Measurements from ENCODE around the gene MYO9B.
A peak's percentile ranks its signal among the peaks of the same experiment; 100 is the strongest.

MYO9B gene

DNA sequence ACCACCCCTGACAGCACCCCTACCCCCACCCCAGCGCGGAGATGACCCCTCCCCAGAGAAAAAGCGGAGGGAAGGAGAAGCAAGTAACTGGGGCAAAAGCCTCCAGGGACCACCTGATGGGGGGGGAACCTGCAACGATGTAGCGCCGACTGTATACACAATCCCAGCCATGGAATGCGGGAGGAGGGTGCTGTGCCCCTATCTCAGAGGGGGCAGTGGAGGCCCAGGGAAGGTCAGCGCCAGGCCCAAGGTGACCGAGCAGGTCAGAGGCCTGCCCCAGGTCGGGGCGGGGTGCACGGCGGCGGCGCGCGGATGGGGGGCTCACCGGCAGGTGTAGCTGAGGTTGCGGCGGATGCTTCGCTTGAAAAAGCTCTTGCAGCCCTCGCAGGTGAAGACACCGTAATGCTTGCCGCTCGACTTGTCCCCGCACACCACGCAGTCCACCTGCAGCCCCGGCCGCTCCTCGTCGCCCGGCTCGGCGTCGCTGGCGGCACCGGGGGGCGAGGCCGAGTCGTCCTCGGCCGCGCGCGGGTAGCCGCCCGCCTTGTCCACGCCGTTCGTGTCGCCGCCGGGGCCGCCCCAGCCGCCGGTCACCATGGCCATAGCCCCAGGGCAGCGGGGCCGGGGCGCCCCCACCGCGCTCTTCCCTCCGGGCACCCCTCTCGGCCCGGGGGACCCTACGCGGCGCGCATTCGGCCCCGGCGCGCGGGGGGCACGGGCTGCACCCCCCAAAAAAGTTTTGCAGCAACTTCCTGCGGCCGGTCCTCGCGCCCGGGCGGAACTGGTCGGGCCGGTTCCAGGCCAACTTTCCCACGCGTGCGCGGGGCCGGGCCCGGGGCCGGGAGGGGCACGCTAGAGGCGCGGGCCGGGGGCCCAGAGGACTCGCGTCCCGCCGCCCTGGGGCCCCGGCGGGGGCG is 169.3 kb downstream of the MYO9B start:
- DNase-seq = no peak

DNA sequence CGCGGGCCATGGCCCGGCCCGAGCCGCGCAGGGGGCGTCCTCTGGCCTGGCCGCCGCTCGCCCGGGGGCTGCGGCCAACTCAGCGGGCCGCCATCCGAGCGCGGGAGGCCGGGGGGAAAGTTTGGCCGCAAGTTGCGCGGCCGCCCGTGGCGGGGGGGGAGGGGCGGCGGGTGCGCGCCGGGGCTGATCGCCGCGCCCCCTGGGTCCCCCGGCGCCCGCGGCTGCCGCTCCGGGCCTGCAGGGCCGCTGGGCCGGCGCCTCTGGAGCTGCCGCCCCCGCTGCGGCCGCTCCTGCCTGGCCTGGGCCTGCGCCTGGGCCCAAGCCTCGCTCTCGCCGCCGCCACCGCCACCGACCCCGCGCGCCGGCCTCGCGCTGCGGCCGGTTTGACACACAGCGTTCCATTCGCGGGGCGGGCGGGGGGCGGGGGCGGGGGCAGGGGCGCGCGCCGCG is 170.0 kb downstream of the MYO9B start, which contains the start of gene NR2F6:
Gene NR2F6, minus strand, starts transcription at position 385 of the 450 bp plus-strand sequence. CDS start 699 bp downstream, outside the sequence.
- DNase-seq = no peak

DNA sequence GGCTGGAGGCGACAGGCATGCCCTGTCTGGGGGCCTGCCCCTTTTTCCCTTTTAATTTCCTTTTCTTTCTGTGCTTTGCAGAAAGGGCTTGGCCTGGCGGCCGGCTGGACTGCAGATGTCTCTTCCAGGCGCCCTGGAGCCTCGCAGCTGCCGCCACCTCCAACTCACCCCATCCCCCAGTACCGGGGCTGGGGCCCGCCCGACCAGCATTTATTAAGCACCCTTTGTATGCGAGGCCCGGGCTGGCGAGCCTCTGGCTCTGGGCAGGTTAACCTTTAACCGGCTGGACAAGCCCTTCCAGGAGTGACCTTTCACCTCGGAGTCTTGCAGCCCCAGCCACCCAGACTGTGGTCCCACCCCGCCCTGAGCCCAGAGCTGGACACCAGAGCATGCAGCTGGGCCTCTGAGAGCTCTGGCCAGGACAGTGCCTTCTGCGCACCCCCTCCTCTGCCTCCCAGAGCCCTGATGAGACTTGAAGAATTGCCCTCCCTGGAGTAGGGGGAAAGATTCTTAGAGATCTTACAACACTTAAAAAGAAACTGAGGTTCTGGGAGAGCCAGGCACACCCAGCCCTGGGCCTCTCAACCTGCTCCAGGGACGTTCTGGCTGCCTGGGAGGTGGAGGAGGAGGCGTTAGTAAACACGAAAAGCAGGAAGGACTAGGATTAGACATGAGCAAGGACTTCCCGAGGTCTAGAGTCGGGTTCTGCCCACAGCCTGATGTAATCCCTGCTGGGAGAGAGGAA is 171.3 kb downstream of the MYO9B start:
- DNase-seq = no peak

DNA sequence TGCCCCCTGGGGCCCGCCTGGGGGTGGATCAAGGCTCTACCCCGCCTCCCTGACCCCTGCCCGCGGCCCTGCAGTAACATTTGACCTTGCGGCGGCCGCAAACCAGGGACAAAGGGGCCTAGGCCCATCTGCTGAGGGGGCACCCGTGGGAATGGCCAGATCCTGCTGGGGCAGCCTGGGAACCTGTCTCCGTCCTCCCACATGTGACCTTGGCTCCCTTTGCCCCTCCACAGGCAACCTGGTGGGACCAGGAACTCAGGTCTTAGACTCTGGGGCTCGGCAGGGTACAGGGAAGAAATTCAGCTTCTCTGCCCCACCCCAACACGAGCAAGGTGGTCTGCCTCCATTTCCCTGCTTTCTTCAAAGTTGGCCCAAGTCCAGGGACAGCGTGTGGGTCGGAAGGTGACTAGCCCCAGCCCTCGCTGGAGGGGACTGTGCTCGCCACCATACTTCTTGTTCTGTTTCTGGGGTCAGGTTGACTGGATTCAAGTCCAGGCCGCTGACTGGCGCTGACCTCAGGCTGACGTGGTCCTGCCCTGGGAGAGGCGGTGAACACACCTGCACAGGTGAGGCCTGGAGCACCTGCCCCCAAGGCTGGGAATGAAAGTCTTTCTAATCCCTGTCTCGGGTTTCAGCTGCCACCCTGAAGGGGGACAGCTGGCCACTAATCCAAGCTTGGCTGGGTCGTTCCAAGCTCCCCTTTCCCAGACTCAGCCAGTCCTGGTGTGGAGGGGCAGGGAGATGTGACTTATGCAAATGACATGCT is 172.6 kb downstream of the MYO9B start:
- no peak for DNase-seq

DNA sequence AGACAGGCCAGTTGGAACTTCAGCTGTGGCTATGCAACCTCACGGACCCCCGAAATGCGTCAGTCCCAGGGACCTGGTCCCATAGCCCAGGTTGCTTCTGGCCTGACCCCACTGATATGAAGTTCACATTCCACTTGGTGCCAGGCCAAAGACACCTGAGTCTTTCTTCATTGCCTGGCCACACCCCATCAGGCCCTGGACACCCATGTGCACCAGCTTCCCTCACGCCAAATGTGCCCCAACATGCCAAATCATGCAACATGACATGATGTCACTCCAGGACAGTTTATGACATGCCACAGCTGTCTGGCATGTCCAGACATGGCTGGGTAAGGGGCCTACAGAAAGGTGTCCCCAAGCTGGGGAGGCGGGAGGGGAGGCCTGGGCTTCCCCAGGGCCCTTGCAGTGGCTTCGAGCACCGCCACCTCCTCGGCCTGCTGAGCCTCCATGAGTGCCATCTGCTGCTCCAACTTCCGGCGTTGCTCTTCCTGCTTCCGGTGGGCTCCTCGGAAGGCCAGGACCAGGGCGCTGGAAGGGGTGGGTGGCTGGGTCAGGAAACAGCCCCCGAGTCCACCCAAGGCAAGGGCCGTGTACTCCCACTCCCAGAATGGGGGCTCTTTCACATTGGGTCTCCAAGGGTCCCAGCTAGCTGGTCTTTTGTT is 174.4 kb downstream of the MYO9B start:
- DNase-seq = no peak

DNA sequence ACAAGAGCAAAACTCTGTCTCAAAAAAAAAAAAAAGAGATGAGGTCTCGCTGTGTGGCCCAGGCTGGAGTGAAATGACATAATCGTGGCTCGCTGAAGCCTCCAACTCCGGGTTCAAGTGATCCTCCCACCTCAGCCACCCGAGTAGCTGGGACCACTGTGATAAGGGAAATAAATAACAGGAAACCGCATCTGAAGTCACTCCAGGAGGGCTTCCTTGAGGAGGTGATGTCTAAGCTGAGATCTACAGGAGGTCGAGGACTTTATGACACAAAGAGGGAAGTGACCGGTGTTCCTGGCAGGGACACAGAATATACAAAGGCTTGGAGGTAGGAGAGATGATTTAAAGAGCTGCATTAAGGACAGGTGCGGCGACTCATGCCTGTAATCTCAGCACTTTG is 179.1 kb downstream of the MYO9B start:
- DNase-seq = no peak

DNA sequence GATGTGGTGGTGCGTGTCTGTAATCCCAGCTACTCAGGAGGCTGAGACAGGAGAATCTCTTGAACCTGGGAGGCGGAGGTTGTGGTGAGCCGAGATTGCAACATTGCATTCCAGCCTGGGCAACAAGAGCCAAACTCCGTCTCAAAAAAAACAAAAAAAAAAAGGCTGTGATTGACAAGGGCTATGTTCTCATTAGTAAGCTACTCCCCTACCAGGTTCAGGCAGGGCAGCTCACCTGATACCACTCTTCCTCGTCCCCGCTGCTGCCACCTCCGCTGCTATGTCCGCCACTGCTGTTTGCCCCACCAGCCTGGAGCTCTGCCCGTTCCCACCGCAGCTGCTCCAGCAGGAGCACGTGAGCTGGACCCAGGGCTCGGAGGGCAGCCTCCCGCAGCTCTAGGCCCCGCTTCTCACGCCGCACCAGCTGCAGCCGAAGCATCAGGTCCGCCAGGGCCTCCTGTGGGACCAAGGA is 179.6 kb downstream of the MYO9B start:
- DNase-seq = no peak

DNA sequence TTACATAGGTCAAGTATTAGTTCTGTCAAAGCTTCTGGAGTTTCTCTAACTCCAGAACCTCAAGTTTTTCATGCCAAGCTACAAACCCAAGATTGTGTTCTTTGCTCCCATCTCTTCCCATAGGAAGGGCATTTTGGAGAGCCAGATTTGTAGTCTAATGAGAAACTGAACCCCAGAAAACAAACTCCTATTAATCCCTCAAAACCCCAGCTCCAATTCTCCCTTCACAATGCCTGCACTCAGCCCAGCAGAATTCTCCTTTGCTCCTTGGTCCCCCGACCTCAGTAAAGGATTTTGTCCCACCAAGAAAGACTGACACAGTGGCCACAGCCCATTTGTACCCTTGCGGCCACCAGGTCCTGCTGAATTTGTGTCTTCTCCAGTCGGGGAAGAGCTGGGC is 180.6 kb downstream of the MYO9B start:
- no peak for DNase-seq

DNA sequence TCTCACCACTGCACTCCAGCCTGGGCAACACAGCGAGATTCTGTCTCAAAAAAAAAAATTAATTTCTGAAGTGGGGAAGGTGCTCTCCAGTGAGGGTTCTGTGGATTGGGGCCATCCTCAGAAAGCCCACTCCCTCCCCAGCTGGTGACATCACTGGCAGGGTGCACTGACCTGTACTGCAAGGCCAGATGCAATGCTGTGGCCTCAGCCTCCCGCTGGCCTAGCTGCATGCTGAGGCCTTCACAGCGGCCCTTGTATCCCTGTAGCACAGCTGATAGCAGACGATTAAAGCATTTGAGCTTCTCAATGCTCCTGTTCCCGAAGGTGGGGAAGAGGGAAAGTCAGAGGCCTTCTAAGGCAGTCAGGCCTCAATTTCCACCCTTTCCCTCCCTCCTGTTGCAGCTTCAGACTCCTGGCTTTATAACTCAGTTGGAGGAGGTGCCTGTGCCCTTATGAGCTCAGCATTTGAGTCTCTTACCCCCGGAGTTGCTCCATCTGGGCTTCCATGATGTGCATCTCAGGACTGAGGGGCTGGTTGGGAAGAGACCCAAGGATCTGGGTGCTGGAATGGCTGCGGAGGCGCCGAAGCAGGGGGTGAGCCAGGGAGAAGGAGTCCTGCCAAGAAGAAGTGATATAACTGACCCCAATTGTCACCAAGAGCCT is 183.7 kb downstream of the MYO9B start:
- DNase-seq = no peak

DNA sequence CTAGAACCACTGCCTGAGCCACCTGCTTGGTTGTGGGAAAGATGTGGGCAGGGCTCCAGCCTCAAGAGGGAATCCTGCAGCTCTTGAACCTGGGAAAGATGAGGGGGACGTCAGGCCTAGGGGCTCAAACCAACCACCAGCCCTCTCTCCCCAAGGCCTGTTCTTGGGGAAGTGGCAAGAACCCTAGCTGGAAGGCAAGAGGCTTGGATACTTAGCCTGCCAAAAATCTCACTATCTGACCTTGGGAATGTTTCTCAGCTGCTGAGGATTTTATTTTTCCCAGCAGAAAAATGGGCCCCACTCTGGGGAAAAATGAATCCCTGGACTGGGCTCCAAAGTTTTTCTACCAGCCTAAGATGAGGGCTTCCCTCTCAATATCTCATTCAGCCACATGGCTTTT is 184.4 kb downstream of the MYO9B start:
- no peak for DNase-seq

DNA sequence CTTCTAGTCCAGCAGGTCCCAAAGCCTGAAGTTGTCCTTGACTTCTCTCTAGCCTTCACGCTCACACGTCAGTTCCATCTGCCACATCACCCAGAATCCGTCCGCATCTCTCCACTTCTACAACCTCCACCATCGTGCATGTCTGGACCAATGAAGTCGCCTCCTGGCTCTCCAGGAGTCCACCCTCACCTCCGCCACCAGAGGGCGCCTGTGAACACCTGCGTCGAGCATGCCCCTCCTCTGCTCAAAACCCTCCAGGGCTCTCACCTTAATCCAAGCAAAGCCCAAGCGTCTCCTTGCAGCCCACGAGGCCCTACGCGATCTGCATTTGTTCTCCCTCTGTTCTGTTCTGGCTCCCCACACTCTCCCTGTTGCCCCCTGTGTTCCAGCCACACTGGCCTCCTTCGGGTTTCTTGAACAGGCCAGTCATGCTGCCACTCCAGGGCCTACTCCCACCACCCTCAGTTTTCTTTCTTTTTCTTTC is 185.3 kb downstream of the MYO9B start:
- DNase-seq = peak; percentile 93 to 94

DNA sequence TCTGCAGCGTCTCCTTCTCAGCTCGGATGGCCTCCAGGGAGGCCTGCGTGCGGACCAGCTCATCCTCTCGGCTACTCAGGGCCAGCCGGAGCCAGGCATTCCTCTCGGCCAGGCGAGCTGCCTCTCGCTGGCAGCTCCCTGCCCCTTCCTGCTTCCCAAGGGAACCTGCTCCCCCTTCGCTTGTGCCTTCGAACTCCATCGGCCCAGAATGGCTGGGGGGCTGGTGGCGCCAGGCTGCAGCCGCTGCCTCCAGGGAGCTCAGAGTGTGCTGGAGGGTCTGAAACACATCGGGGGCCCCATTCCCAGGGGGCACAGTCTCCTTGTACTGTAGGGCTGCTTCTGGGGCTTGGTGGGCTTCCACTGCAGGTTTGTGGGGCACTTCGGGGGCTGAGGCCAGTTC is 187.0 kb downstream of the MYO9B start:
- DNase-seq = no peak
